Liver (tissue), 9 donors: ENCODE measurements around the gene YAF2. TPM values are rescaled to one million over a fixed set of nuclear protein-coding genes. Genes with fewer than 3 reads are reported as not detected.

Experiments
- DNase-seq: peaks from one replicate; pipeline ENCODE4 v3.0.0-alpha.2; 2017; ENCODE audit warnings: low spot score
- H3K27ac ChIP-seq, 2 donors: one replicate each; pipeline ENCODE4 v1.7.0; 2013; ENCODE audit warnings: inconsistent platforms in 2 of 2, low read length in 2 of 2, control low read depth in 1 of 2, low read depth in 1 of 2, mild to moderate bottlenecking in 1 of 2
- H3K27me3 ChIP-seq, 4 donors: one replicate each; pipeline versions ENCODE4 v1.6.1 to v1.7.0; 2013; ENCODE audit warnings: low read length in 3 of 4, inconsistent platforms in 1 of 4, mild to moderate bottlenecking in 1 of 4, moderate library complexity in 1 of 4; ENCODE audit not compliant: control insufficient read depth in 4 of 4, insufficient read depth in 4 of 4
- H3K36me3 ChIP-seq, 4 donors: one replicate each; pipeline versions ENCODE4 v1.6.1 to v1.7.0; 2013; ENCODE audit warnings: low read length in 3 of 4, mild to moderate bottlenecking in 3 of 4, low read depth in 1 of 4, moderate library complexity in 1 of 4; ENCODE audit not compliant: control insufficient read depth in 4 of 4, insufficient read depth in 3 of 4
- H3K4me1 ChIP-seq, 4 donors: one replicate each; pipeline versions ENCODE4 v1.6.1 to v1.7.0; 2013; ENCODE audit warnings: low read length in 3 of 4, mild to moderate bottlenecking in 3 of 4, moderate library complexity in 1 of 4; ENCODE audit not compliant: control insufficient read depth in 4 of 4, insufficient read depth in 4 of 4
- H3K4me3 ChIP-seq, 3 donors: one replicate each; pipeline versions ENCODE4 v1.6.1 to v1.7.0; 2013; ENCODE audit warnings: low read length in 3 of 3, control low read depth in 1 of 3, low read depth in 1 of 3, mild to moderate bottlenecking in 1 of 3
- H3K9ac ChIP-seq, 2 donors: one replicate each; pipeline ENCODE4 v1.7.0; 2013; ENCODE audit warnings: low read length in 2 of 2, mild to moderate bottlenecking in 2 of 2, moderate library complexity in 2 of 2, control low read depth in 1 of 2, low read depth in 1 of 2
- H3K9me3 ChIP-seq, 4 donors: one replicate each; pipeline versions ENCODE4 v1.6.1 to v1.7.0; 2013; ENCODE audit warnings: low read length in 3 of 4; ENCODE audit not compliant: control insufficient read depth in 4 of 4
- CTCF ChIP-seq: fragments of 150-350 bp; IDR thresholded peaks from 2 replicates; pipeline ENCODE4 v1.5.1; 2017; ENCODE audit warnings: improper control_type of control experiment, low read depth, low read length; ENCODE audit not compliant: missing input control
- EGR1 ChIP-seq, 2 donors: IDR thresholded peaks; 2 replicates each; pipeline ENCODE4 v1.6.1; 2016 to 2018; ENCODE audit warnings: antibody characterized with exemption in 2 of 2, low read depth in 2 of 2
- FOXA1 ChIP-seq: IDR thresholded peaks from 2 replicates; pipeline ENCODE4 v1.6.1; 2016; ENCODE audit warnings: antibody characterized with exemption
- FOXA2 ChIP-seq: IDR thresholded peaks from 2 replicates; pipeline ENCODE4 v1.6.1; 2016; ENCODE audit warnings: antibody characterized with exemption
- GABPA ChIP-seq, 2 donors: IDR thresholded peaks in 1 of 2; conservative IDR thresholded peaks in 1 of 2; 2 replicates each; pipeline ENCODE4 v1.6.1; 2016; ENCODE audit warnings: antibody characterized with exemption in 2 of 2, mild to moderate bottlenecking in 1 of 2, moderate library complexity in 1 of 2
- HNF4G ChIP-seq: IDR thresholded peaks from 2 replicates; pipeline ENCODE4 v1.6.1; 2016; ENCODE audit warnings: antibody characterized with exemption
- JUND ChIP-seq, 2 donors: IDR thresholded peaks; 2 replicates each; pipeline ENCODE4 v1.6.1; 2016; ENCODE audit warnings: antibody characterized with exemption in 2 of 2
- MAX ChIP-seq: IDR thresholded peaks from 2 replicates; pipeline ENCODE4 v1.6.1; 2016; ENCODE audit warnings: antibody characterized with exemption
- NR2F2 ChIP-seq: IDR thresholded peaks from 2 replicates; pipeline ENCODE4 v1.6.1; 2016; ENCODE audit warnings: antibody characterized with exemption
- RAD21 ChIP-seq, 2 donors: IDR thresholded peaks; 2 replicates each; pipeline ENCODE4 v1.6.1; 2016; ENCODE audit warnings: antibody characterized with exemption in 2 of 2, mild to moderate bottlenecking in 2 of 2
- REST ChIP-seq: IDR thresholded peaks from 2 replicates; pipeline ENCODE4 v1.6.1; 2016; ENCODE audit warnings: antibody characterized with exemption, mild to moderate bottlenecking
- RXRA ChIP-seq, 2 donors: IDR thresholded peaks; 2 replicates each; pipeline ENCODE4 v1.6.1; 2017 to 2018; ENCODE audit warnings: antibody characterized with exemption in 2 of 2, mild to moderate bottlenecking in 1 of 2
- SP1 ChIP-seq: IDR thresholded peaks from 2 replicates; pipeline ENCODE4 v1.6.1; 2018; ENCODE audit warnings: antibody characterized with exemption, mild to moderate bottlenecking
- TAF1 ChIP-seq: conservative IDR thresholded peaks from 2 replicates; pipeline ENCODE4 v1.6.1; 2016; ENCODE audit warnings: antibody characterized with exemption, mild to moderate bottlenecking
- YY1 ChIP-seq: IDR thresholded peaks from 2 replicates; pipeline ENCODE4 v1.6.1; 2016; ENCODE audit warnings: antibody characterized with exemption, mild to moderate bottlenecking
- ZBTB33 ChIP-seq: IDR thresholded peaks from 2 replicates; pipeline ENCODE4 v1.6.1; 2016; ENCODE audit warnings: antibody characterized with exemption
- WGBS: extraction: QIAGEN DNeasy Blood & Tissue Kit; methylation state at CpG from one replicate; pipeline ENCODE4 v1.1.7; 2013; 5-methylcytosine and 5-hydroxymethylcytosine counted together
- polyA plus RNA-seq, 2 donors: library from polyadenylated mRNA; stranded (reverse) in 1 of 2; unstranded in 1 of 2; fragments of 200-250 nt in 1 of 2; fragments of >200 nt in 1 of 2; fragmentation: Nextera tagmentation in 1 of 2; extraction: Ambion mirVana in 1 of 2; gene quantifications; one replicate each; pipeline versions ENCODE4 v1.2.1 to v1.2.3, GENCODE V29; 2013 to 2015
- total RNA-seq, 2 donors: library from RNA; depleted of rRNA; stranded (reverse); fragments of >200 nt; gene quantifications; one replicate each; pipeline ENCODE4 v1.2.3, GENCODE V29; 2014
- donor health status: healthy.
- donor health status: healthy.
- donor health status: healthy.
- donor health status: healthy.
- donor health status: healthy.

The YAF2 gene
- total and polyA plus RNA-seq, 4 donors: 7.3 to 22.9 (median 16.2) TPM

GRCh38 chr12:42182394-42182793, 55.7 kb downstream of the YAF2 start:
- Histone ChIP-seq H3K27me3 (no peaks in the 10 kb centered on the region), H3K9me3 (no peaks in the 10 kb centered on the region), H3K36me3 (no peaks in the 10 kb centered on the region), H3K4me1 (peaks cover 0 to 4% (median 0%) of the 10 kb centered on the region in 4 donors), H3K27ac (no peak overlapping the region), H3K9ac (no peak overlapping the region), H3K4me3 (no peak overlapping the region)
- no peak for DNase-seq
- TF ChIP-seq NR2F2 (no peak), RAD21 (IDR thresholded peaks at IDR 0.05) (no peak), FOXA2 (no peak), REST (no peak), CTCF (no peak), FOXA1 (no peak), TAF1 (no peak), SP1 (no peak), JUND (IDR thresholded peaks at IDR 0.05) (no peak), GABPA (IDR thresholded peaks at IDR 0.05 in 1 of 2, conservative IDR thresholded peaks at IDR 0.05 in 1 of 2) (no peak), MAX (no peak), YY1 (no peak), ZBTB33 (no peak), HNF4G (no peak), RXRA (IDR thresholded peaks at IDR 0.05) (no peak)
- WGBS: 30% methylated on average over 2 of the region's 2 CpGs

GRCh38 chr12:42180990-42181596, 57.0 kb downstream of the YAF2 start:
- H3K9ac ChIP-seq: no peak overlapping the region
- H3K4me3 ChIP-seq: no peak overlapping the region
- H3K36me3 ChIP-seq: no peaks in the 10 kb centered on the region
- 65% methylated on average over 2 of the region's 2 CpGs for WGBS
- no peak overlapping the region for H3K27ac ChIP-seq
- peaks cover 0 to 1% (median 0%) of the 10 kb centered on the region in 4 donors for H3K4me1 ChIP-seq
- H3K27me3 ChIP-seq: no peaks in the 10 kb centered on the region
- DNase-seq: no peak
- H3K9me3 ChIP-seq: no peaks in the 10 kb centered on the region
- no peak for TF ChIP-seq ZBTB33
- TF ChIP-seq YY1: no peak
- TF ChIP-seq RXRA (IDR thresholded peaks at IDR 0.05): no peak
- no peak for TF ChIP-seq EGR1 (IDR thresholded peaks at IDR 0.05; ENCODE audit: low read depth in 2 of 2)
- TF ChIP-seq NR2F2: no peak
- TF ChIP-seq FOXA2: no peak
- TF ChIP-seq JUND (IDR thresholded peaks at IDR 0.05): no peak
- no peak for TF ChIP-seq RAD21 (IDR thresholded peaks at IDR 0.05)
- TF ChIP-seq GABPA (IDR thresholded peaks at IDR 0.05 in 1 of 2, conservative IDR thresholded peaks at IDR 0.05 in 1 of 2): no peak
- TF ChIP-seq MAX: no peak
